GM19351 (cell line): ENCODE results near the gene C15orf39.
"Not testable (repeated sequence)": the region's sequence is repeated elsewhere in the genome, so short reads cannot be mapped to it uniquely, and the experiment has no call there.

Source experiments
- ATAC-seq: cut with Tn5 transposase; IDR thresholded peaks from one replicate; pipeline ENCODE4 v1.9.1; 2021; ENCODE audit warnings: mild to moderate bottlenecking, moderate library complexity; ENCODE audit not compliant: unreplicated experiment

Gene C15orf39

GRCh38 chr15:75201616-75202250 lies at the start of gene C15orf39:
Gene C15orf39 (plus strand): TSS chr15:75201882. CDS start chr15:75206049, 4,167 bp downstream.
- peak; percentile 37 for ATAC-seq

GRCh38 chr15:75152382-75153079 lies 49.2 kb upstream of the C15orf39 start:
- no peak for ATAC-seq

- no peak for ATAC-seq
Observed at GRCh38 chr15:75153087-75153486, 48.6 kb upstream of the C15orf39 start.

- no peak for ATAC-seq
Observed at GRCh38 chr15:75153565-75154276, 48.0 kb upstream of the C15orf39 start.

- ATAC-seq = no peak
Observed at GRCh38 chr15:75154461-75155062, 47.1 kb upstream of the C15orf39 start.

GRCh38 chr15:75156326-75157215 lies 45.1 kb upstream of the C15orf39 start:
- ATAC-seq = no peak

GRCh38 chr15:75158402-75158801 lies 43.3 kb upstream of the C15orf39 start:
- no peak for ATAC-seq

- no peak for ATAC-seq
Observed at GRCh38 chr15:75159244-75159643, 42.4 kb upstream of the C15orf39 start.

- ATAC-seq = no peak
Observed at GRCh38 chr15:75161106-75161916, 40.4 kb upstream of the C15orf39 start.

- ATAC-seq = no peak
Observed at GRCh38 chr15:75161917-75162414, 39.7 kb upstream of the C15orf39 start.

- no peak for ATAC-seq
Observed at GRCh38 chr15:75163150-75163564, 38.5 kb upstream of the C15orf39 start.

GRCh38 chr15:75164625-75165350 lies 36.9 kb upstream of the C15orf39 start:
- no peak for ATAC-seq

GRCh38 chr15:75166489-75167063 lies 35.1 kb upstream of the C15orf39 start:
- ATAC-seq = not testable (repeated sequence)

GRCh38 chr15:75167588-75168350 lies 33.9 kb upstream of the C15orf39 start:
- no peak for ATAC-seq

GRCh38 chr15:75168374-75168773 lies 33.3 kb upstream of the C15orf39 start:
- ATAC-seq = no peak

GRCh38 chr15:75170203-75170602 lies 31.5 kb upstream of the C15orf39 start:
- ATAC-seq = no peak

GRCh38 chr15:75170711-75171341 lies 30.9 kb upstream of the C15orf39 start:
- ATAC-seq = no peak
